ENCODE results near the gene CACNG6.
"Not testable (repeated sequence)": the region's sequence is repeated elsewhere in the genome, so short reads cannot be mapped to it uniquely, and the experiment has no call there.

The CACNG6 gene, protein sequence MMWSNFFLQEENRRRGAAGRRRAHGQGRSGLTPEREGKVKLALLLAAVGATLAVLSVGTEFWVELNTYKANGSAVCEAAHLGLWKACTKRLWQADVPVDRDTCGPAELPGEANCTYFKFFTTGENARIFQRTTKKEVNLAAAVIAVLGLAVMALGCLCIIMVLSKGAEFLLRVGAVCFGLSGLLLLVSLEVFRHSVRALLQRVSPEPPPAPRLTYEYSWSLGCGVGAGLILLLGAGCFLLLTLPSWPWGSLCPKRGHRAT

GRCh38 chr19:53991224-53992113 lies at the start of gene CACNG6:
TSS of gene CACNG6 (plus strand) at chr19:53991637. CDS start at chr19:53992878, 1,241 bp downstream.
- DNase-seq (ENCODE audit: low read depth): no peak

DNA sequence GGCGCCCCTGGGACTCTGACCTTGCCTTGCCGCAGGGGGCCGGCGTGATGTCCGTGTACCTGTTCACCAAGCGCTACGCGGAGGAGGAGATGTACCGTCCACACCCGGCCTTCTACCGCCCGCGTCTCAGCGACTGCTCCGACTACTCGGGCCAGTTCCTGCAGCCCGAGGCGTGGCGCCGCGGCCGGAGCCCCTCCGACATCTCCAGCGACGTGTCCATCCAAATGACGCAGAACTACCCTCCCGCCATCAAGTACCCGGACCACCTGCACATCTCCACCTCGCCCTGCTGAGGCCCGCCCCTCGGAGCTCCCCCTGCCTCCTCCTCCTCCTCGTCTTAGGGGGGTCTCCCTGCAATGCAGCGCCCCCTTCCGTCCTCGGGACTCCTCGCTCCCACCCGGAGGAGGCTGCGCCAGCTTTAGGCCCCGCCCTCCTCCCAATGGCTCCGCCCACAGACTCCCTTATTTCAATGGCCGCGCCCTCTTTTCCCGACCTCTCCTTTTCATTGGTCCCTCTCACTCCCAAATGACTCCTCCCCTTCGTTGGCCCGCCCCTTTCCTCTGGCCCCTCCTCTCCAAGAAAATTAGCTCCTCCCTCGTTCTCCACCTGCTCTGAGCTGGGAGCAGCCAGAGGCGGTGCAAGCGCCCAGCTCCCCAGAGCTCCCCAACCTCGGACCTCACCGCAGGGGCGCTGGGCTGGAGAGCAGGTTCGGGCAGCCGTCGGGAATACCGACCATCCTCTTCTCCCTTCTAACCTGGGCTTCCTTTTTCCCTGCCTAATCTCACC lies 49.2 kb upstream of the CACNG6 start:
- DNase-seq (ENCODE audit: low read depth): no peak

DNA sequence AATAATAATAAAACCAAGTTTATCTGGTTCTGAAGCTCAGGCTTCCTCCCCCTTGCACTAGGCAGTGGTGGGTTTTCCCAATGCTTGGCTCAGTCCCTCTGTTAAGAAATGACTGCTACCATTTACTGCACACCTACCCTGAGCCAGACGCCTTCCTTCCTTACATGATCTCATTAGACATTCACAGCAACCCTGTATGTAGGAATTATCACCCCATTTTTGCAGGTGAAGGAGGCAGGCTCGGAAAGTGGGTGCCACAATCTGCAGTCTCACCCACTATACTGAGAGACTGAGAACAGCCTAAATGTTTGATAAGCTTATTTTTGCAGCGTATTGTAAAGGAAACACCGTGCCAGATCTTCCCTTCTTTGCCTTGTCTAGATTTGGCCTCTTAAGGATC lies 47.0 kb upstream of the CACNG6 start:
- DNase-seq (ENCODE audit: low read depth): no peak

DNA sequence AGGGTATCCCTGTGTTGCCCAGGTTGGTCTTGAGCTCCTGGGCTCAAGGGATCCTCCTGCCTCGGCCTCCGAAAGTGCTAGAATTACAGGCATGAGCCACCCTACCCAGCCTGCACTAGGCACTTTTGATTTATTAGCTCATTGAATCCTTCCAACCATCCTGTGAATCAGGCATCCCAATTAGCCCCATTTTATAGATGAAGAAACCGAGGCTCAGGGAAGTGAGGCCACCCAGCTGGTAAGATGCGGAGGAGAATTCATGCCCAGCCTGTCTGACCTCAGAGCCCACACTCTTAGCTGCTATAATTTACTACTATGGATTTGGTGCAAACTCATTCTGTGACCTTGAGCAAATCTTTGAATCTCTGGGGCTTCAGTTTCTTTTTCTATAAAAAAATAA lies 46.5 kb upstream of the CACNG6 start:
- no peak for DNase-seq (ENCODE audit: low read depth)

DNA sequence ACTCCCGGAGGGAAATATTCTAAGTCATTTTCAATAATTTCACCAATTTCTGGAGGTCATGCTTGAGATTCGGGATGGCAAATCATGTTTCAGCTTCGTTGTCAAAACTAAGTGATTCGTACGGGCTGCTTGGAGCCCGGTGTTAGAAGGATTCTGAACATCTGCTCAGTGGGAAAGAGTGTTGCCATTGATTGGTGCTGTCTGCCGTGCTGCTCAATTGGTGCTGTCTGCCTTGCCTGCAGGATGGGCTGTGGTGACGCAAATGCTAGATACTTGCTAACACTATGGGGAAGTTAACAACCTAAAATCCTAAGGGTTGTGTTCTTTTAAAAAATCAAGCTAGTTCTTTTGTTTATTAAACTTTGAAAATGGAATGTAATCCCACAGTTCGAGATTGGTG lies 46.0 kb upstream of the CACNG6 start:
- DNase-seq (ENCODE audit: low read depth): peak; percentile 56

- no peak for DNase-seq (ENCODE audit: low read depth)
These were observed 45.4 kb upstream of the CACNG6 start for GRCh38 chr19:53945998-53946397.

DNA sequence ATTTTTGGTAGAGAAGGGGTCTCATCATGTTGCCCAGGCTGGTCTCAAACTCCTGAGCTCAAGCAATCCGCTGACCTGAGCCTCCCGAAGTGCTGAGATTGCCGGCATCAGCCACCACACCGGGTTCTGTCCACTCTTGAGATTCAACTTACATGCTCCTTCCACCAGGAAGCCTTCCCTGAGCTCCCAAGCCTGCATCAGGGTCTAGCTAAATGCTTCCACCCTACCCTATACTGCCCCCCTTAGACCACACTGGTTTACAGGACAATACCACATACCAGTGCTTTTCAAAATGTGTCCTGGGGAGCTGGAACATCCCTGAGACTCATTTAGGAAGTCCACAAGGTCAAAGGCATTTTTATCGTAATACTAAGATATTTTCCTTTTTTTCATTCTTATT lies 43.8 kb upstream of the CACNG6 start:
- DNase-seq (ENCODE audit: low read depth): no peak

- DNase-seq (ENCODE audit: low read depth): not testable (repeated sequence)
These were observed 42.8 kb upstream of the CACNG6 start for GRCh38 chr19:53948611-53949010.

- DNase-seq (ENCODE audit: low read depth): no peak
These were observed 40.0 kb upstream of the CACNG6 start for GRCh38 chr19:53951436-53951835.

GRCh38 chr19:53951947-53952346 lies 39.5 kb upstream of the CACNG6 start:
- no peak for DNase-seq (ENCODE audit: low read depth)

DNA sequence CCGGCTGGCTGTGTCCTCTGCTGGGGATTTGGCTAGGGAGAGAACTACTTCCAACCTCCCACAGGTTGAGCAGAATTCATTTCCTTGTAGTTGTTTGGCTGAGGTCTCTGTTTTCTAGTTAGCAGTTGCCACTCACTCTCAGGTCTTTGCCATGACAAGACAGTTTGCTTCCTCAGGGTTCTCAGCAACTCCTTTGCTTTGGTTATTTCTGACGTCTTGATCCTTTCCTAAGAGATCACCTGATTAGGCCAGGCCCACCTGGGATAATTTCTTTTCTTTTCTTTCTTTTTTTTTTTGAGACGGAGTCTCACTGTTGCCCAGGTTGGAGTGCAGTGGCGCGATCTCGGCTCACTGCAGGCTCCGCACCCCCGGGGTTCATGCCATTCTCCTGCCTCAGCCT lies 38.1 kb upstream of the CACNG6 start:
- DNase-seq (ENCODE audit: low read depth): no peak

DNA sequence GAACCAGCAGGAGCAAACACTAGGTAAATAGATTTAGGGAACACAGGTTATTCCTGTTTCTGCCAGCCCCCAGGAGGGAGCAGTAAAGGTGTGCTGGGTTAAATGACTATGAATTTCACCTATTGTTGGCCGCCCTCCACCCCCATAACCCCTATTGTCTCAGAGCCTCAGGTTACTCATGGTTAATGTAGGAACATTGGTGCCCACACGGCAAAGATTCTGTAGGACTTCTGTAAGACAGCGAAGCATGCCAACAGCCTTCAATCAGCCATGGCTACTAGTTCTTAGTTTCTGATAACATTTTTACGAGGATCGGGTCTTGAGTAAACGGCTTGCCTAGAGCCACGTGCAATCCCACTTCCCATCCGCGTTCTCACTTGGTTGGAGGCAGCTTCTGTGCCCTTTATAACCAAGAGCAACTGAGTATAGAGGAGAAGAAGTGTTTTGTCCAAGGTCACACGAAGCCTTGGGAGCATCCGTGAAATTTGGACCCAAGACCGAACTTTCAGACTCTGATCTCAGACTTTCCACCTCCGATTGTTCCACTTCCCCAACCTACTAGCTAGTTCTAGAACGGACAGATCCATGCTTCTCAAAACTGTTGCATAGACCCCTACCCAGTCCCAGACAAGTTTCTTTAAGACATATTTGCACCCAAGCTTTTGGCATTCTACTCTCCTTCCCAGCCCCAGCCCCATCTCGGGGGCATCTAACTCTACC lies 33.8 kb upstream of the CACNG6 start:
- DNase-seq (ENCODE audit: low read depth): no peak

GRCh38 chr19:53958168-53958571 lies 33.3 kb upstream of the CACNG6 start:
- no peak for DNase-seq (ENCODE audit: low read depth)

GRCh38 chr19:53958823-53959757 lies 32.3 kb upstream of the CACNG6 start:
- DNase-seq (ENCODE audit: low read depth): no peak

GRCh38 chr19:53960187-53960586 lies 31.2 kb upstream of the CACNG6 start:
- DNase-seq (ENCODE audit: low read depth): no peak

- DNase-seq (ENCODE audit: low read depth): no peak
These were observed 30.6 kb upstream of the CACNG6 start for GRCh38 chr19:53960886-53961285.

DNA sequence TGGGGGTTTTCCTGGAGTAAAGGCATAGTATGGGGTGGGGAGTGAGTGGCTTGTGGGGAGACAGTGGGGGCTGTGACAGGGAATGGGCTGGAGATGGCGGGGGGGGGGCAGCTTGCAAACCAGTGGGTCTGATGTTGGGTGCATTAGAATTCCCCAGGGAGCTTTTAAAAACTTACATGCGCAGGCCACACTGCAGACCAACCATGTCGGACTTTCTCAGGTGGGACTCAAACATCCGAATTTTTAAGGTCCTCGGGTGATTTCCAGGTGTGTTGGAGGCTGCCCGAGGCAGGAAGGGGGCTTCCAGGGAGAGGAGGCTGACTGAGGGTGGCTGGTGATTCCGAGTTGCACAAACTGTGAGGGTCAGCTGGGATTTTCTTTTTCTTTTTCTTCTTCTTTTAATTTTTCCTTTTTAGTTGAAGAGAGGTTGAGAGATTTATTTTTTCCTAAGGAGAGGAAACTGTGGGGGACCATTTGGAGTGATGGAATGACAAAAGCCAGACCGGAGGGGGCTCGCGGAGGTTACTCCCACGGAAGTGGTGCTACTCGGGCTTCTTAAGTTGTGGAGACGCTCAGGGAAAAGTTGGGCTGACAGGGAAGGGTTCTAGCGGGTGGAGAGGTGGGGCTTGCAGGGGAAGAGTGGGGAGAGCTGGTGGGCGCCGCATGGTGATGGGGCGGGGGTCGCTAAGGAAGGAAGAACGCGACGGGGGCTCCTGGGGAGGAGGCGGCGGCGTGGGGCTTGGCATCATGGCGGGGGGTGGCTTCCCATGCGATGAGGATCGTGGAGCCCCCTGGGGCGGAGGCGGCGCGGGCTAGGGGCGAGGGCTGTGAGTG lies 29.7 kb upstream of the CACNG6 start:
- DNase-seq (ENCODE audit: low read depth): no peak

GRCh38 chr19:53962887-53963431 lies 28.5 kb upstream of the CACNG6 start, which contains the start of gene CACNG8:
TSS of gene CACNG8 (plus strand) at chr19:53962937.
- no peak for DNase-seq (ENCODE audit: low read depth)

GRCh38 chr19:53965091-53965490 lies 26.3 kb upstream of the CACNG6 start:
- no peak for DNase-seq (ENCODE audit: low read depth)

- DNase-seq (ENCODE audit: low read depth): no peak
These were observed 24.5 kb upstream of the CACNG6 start for GRCh38 chr19:53966931-53967330.
